ENCODE results near the gene PDYN.
A peak's percentile ranks its signal among the peaks of the same experiment; 100 is the strongest.
"Not testable (repeated sequence)": the region's sequence is repeated elsewhere in the genome, so short reads cannot be mapped to it uniquely, and the experiment has no call there.

The PDYN gene

GRCh38 chr20:1993986-1994385 lies at the start of gene PDYN:
PDYN (minus strand) TSS chr20:1994058; CDS start chr20:1983084, 10,974 bp downstream.
- DNase-seq (ENCODE audit: low read depth in 1 of 2, low spot score in 1 of 2) = no peak

DNA sequence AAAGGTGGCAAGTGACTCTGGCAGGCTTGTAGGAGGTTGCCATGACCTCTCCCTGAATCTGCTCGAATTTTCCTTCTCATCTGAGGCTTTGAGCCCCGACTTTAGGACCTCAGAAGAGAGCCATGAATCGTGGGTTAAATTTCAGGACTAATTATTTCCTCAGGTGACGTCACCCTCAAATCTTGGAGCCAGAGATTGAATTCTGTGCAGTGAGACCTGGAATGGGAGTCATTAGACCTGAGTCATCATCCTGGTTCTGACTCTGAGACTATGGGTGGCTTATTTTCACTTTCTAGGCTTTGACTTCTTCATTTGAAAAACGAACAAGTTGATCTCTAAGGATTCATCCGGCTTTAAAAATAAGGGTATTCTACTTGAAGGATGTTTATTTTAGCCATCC lies 48.5 kb upstream of the PDYN start:
- DNase-seq (ENCODE audit: low read depth in 1 of 2, low spot score in 1 of 2) = no peak

DNA sequence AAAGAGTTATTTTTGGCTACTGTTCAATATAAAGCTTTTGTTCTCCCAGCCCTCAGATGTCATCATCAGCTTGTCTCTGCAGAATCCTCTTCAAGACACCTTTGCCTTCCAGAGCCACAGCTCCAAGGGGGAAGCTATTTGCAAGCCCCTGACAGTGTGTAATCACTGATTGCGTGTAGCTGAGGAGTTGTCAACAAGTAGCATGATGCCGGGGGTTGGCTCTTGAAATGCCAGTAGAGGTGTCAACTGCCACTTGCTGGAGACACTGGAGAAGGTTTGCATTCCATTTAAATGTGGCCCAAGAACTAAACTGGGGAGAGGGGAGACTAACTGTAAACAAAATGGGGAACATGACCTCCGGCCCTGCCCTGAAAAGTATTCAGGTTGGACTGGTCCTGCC lies 44.3 kb upstream of the PDYN start:
- no peak for DNase-seq (ENCODE audit: low read depth in 1 of 2, low spot score in 1 of 2)

- no peak for DNase-seq (ENCODE audit: low read depth in 1 of 2, low spot score in 1 of 2)
These were observed 43.5 kb upstream of the PDYN start for GRCh38 chr20:2037296-2037914.

DNA sequence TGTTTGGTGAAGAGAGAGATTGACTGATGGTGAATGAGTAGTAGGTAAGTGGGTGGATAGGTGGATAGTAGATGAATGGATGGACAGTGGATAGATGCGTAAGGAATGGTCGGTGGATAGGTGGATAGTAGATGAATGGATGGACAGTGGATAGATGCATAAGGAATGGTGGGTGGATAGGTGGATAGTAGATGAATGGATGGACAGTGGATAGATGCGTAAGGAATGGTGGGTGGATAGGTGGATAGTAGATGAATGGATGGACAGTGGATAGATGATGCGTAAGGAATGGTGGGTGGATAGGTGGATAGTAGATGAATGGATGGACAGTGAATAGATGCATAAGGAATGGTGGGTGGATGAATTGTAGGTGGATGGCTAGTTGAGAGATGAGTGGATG lies 42.5 kb upstream of the PDYN start:
- not testable (repeated sequence) for DNase-seq (ENCODE audit: low read depth in 1 of 2, low spot score in 1 of 2)

DNA sequence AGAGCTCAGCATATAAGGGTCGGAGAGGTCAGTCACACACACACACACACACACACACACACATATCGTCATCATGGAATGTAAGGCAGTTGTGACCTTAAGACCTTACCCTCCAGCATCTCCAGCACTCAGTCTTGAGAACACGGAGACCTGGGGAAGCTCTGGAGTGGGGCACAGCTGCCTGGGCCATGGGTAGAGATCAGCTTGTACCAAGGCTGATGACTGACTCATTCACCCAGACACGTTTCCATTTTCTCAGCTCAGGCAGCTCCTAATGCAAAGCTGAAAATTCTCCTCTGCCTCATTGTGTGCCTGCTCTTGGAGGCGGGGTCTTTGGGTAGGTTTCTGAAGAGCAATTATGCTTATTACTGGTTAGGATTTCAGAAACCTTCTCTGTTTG lies 38.3 kb upstream of the PDYN start:
- no peak for DNase-seq (ENCODE audit: low read depth in 1 of 2, low spot score in 1 of 2)

DNA sequence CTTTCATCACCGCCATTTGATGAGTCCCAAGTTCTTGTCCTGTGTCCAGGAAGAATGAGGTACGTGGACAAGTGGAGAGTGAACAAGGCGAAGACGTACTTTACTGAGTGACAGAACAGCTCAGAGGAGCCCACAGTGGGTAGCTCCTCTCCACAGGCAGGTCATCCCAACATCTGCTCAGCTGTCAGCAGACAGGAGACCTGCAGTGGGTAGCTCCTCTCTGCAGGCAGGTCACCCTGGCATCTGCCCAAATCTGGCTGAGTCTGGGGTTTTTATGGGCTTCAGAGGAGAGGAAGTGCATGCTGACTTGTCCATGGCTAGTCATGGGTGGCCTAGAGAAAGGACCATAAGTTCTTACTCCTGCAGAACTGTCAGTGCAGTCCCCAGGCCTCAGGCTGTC lies 32.7 kb upstream of the PDYN start:
- no peak for DNase-seq (ENCODE audit: low read depth in 1 of 2, low spot score in 1 of 2)

DNA sequence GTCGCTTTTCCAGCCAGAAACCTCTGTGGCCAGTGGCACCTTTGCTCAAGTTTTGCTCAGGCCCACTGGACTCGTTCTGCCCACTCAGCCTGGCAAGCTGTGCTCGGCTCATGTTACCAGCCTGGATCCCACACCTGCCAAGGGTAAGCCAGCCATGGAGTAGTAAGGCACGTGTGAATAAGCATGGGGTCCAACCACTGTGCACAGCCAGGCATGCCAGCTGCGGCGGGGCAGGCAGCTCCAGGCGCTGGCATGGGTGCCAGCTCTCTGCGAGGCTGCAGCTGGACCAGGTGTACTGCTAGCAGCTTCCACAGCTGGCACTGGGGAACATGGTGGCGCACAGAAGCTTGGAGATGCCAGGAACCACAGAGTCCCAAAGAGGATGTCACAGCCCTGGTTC lies 32.1 kb upstream of the PDYN start:
- no peak for DNase-seq (ENCODE audit: low read depth in 1 of 2, low spot score in 1 of 2)

- no peak for DNase-seq (ENCODE audit: low read depth in 1 of 2, low spot score in 1 of 2)
These were observed 29.3 kb upstream of the PDYN start for GRCh38 chr20:2023151-2023550.

DNA sequence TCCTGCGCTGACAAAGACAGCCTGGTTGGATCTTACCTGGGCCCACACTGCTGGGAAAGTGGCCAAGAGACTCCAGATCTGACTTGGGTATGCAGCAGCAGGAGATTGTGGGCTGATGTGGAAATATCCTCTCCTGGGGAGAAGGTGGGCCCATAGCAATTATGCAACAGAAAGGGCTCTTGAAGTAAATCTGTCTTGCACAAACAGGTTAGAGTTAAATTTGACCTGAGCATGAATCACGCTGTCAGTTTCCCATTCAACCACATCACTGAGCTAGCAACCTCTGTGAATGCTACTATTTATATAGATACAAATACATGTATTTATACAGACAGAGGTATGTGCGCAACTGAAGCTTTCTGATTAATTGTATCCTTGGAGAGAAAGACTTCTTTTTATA lies 28.3 kb upstream of the PDYN start:
- no peak for DNase-seq (ENCODE audit: low read depth in 1 of 2, low spot score in 1 of 2)

GRCh38 chr20:2010533-2010932 lies 16.7 kb upstream of the PDYN start:
- no peak for DNase-seq (ENCODE audit: low read depth in 1 of 2, low spot score in 1 of 2)

DNA sequence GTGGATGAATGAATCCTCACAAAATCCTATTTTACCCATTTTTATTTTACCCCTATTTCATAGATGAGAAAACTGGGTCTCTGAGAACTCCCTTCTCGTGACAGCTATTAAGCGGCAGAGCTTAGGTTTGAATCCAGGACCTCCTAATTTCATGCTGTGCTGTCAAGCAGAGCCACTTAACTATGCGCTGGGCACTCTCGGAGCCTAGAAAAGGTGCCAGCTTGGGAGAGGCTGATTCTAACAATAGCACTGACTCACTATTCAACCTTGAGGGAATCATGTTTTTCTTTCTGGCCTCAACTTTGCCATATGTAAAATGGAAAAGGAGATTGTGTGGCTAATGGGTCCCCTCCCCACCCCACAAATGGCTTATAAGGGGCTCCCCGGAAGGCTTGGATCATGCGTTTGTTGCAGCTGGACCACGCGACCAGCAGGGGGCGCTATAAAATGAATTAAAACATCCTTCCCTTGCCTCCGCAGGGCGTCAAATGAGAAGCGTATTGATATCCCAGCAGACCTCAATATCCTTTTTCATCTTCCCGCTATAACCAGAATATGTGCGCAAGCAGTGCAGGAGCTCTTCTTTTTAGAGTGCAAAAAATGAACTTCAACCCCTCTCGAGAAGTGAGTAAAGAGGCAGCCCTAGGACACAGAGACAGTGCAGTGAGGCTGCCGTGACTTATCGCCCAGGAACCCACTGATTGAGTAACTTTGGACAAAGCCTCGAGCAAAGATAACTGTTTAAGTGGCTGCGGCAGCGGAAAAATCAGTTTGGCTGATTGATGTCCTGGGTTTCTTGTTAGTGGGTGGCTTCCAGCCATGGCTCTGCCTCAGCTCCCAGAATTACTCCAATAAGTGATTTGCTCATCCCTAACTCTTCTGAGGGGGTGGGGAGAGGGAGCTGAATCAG lies 12.8 kb upstream of the PDYN start:
- peak in 1 of 2 donors; percentile 5 for DNase-seq (ENCODE audit: low read depth in 1 of 2, low spot score in 1 of 2)

DNA sequence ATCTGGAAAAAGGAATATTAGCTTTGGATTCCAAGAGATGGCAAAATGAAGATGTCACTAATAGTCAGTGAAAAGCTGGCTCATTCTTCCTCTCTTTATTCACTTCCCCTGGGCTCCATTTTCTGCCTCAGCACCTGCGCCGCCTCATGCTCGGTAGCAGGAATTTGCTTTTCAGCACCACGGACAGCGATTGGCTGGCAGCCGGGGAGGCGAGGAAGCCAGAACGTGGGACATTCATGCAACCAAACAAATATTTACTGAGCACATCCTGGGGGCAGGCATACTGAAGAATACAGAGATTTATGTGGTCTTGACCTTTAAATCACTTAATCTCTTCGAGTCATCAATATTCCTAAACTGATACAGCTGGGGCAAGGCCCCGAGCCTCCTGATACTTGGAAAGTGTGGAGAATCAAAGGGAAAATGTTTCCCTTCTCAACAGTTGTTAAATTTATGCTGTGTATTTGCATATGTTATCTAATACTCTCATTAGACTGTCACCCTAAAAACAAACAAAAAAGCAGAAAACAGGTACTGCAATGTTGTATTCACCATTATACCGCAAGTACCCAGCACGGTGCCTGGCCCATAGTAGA lies 12.1 kb upstream of the PDYN start:
- DNase-seq (ENCODE audit: low read depth in 1 of 2, low spot score in 1 of 2) = peak; percentile 9 to 28

GRCh38 chr20:2005359-2005758 lies 11.5 kb upstream of the PDYN start:
- peak in 1 of 2 donors; percentile 8 for DNase-seq (ENCODE audit: low read depth in 1 of 2, low spot score in 1 of 2)

- no peak for DNase-seq (ENCODE audit: low read depth in 1 of 2, low spot score in 1 of 2)
These were observed 10.3 kb upstream of the PDYN start for GRCh38 chr20:2004171-2004570.

DNA sequence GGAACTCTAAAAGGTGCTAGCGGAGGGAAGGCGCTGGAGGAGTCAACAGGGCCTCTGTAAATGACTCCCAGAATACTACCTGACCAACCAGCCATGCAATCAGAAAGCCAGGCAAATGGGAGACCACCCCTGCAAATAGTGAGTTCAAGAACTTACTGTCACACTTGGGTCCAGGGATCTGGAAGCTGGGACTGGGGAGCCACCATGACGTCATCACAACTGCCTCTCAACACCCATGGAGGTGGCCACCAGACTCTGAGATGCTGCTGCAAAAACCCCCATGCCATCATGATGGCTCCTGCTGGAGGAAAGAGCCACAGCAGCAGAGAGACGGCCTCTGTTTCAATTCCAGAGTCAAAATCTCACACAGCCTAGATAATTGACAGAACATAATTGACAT lies 8.5 kb upstream of the PDYN start:
- DNase-seq (ENCODE audit: low read depth in 1 of 2, low spot score in 1 of 2) = no peak

- no peak for DNase-seq (ENCODE audit: low read depth in 1 of 2, low spot score in 1 of 2)
These were observed 7.3 kb upstream of the PDYN start for GRCh38 chr20:2001119-2001518.

GRCh38 chr20:2000285-2000684 lies 6.4 kb upstream of the PDYN start:
- DNase-seq (ENCODE audit: low read depth in 1 of 2, low spot score in 1 of 2) = no peak

- no peak for DNase-seq (ENCODE audit: low read depth in 1 of 2, low spot score in 1 of 2)
These were observed 4.9 kb upstream of the PDYN start for GRCh38 chr20:1998715-1999114.

GRCh38 chr20:1998193-1998520 lies 4.3 kb upstream of the PDYN start:
- DNase-seq (ENCODE audit: low read depth in 1 of 2, low spot score in 1 of 2) = no peak

GRCh38 chr20:1997483-1998192 lies 3.8 kb upstream of the PDYN start:
- no peak for DNase-seq (ENCODE audit: low read depth in 1 of 2, low spot score in 1 of 2)
